ENCODE data around the gene THAP3.
A peak's percentile ranks its signal among the peaks of the same experiment; 100 is the strongest.
"Not testable (repeated sequence)": the region's sequence is repeated elsewhere in the genome, so short reads cannot be mapped to it uniquely, and the experiment has no call there.

The THAP3 gene

DNA sequence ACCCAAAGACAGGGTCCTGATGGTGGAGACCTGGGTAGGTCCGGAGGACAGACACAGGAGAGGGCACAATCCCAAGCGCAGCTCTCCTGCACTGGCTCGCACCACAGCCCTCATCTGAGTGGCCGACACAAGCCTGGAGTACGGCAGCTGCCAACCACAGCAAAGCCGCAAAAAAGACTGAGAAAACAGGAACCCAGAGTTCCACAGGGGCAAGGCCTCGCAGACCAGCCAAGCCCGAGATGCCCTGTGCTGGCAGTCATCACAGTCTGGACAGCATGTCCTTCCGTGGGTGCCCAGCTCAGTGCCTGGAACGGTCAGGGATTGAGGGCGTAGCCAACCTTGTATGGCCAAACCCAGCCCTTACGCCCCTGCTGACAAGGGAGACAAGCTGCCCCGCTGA, 33.4 kb upstream of the THAP3 start:
- no peak for DNase-seq (ENCODE audit: low read depth)

DNA sequence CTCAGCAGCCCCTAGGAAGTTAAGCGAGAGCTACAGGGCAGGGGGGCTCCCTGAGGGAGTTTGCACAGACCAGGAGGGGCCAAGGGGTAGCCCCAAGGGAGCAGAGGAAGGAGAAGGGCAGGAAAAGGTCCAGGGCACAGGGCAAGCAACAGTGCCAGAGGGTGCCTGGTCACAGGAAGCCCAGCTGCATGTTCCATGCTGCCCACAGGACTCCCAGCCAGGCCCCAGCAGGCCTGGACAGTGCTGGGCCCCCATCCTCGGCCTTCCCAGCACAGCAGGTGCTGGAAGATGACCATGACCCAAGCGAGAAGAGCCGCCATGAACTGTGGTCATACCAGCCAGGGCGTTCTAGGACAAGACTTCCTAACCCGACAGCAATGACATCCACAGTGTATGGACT, 33.0 kb upstream of the THAP3 start:
- DNase-seq (ENCODE audit: low read depth): no peak

DNA sequence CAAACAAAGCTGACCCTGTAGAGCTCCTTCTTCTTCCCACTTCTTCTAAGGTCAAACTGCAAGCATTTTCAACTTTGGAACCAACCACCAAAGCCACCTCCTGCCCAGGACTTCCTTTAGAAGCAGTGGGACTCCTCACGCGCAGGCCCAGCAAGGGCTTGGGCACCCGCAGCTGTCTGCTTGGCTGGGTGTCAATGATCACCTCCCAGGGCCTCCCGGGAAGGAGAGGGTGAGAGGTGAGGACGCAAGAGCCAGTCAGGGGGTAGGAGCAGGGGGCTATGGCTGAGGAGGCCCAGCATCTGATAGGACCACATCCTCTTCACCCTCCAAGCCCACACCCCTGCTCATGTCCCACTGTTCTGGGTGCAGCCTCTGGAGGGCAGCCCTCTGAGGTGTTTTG, 32.2 kb upstream of the THAP3 start:
- no peak for DNase-seq (ENCODE audit: low read depth)

DNA sequence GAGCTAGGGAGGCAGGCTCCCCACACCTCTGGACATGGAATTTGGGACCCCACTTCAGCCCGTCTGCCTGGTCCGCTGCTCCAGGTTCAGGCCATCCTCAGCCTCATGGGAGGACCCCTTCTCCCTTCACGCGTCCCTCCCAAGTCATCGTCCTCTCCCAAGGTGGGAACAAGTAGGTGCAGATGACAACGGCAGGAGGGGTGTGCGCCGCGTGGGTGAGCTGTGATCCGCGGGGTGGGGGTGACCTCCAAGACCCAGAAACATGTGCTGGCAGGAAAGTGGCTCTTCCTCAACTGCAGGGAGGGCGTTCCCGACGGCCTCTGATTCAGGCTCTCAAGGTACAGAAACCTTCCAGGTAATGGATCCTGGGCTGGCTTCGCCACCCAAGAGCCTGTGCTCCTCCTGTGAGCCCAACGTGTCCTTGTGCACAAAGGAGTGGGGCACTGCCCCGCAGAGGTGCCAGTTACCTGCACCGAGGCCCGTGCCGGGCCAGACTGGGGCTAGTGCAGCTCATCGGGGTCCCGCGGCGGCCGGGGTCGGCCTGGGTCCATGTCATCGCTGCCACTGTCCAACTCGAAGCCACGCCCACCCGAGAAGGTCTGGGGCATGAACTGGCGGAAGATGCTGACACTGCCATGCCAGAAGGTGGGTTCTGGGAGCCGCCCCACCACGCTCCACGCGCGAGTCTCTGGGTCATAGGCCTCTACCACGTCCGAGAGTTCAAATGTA, 31.6 kb upstream of the THAP3 start:
- DNase-seq (ENCODE audit: low read depth): no peak

DNA sequence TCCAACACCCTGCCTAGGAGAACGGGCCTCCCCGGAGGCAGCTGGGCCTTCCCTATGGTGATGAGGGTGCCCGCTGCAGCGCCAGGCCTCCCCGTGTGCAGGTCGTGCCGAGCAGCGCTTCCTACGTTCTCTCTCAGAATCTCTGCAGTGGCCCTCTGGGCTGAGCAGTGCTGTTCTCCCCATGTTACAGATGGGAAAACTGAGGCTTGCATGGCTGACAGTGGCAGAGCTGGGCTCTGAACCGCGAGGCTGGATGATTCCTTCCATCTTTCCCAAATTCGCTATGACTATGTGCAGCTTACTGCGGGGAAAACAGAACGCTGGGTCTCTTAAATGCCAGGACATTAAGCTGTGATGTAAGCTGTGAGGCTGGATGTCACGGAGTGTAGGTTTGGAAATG, 30.9 kb upstream of the THAP3 start:
- no peak for DNase-seq (ENCODE audit: low read depth)

DNA sequence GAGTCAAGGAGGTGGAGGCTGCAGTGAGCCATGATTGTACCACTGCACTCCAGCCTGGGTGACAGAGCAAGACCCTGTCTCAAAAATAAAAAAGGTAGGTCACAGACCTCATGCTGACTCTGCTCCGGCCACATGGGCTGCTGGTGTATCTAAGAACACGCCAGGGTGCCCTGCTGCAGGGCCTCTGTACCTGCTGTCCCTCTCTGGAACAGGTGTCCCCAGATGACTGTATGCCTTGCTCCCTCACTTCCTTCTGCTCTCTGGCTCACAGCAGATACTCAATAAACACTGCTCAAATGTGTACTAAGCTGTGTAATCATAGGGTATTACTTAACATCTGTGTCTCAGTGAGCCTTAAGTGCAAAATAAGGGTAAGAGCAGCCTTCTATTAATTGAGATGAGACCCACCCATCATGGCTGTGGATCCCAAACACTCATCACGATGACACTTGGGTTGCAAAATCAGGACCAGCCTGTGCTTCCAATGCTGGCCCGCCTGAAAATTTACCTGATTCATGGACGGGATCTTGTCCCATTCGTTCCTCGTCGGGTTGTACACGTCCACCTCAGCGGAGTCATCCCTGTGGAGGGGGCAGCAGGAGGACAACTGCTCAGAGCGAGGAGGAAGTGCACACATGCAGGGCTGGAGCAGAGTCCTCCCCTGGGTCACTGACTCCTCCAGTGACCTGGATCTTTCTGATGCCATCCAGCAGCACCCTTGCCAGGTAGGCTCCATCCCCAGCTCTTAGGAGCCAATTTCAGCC, 29.5 kb upstream of the THAP3 start:
- DNase-seq (ENCODE audit: low read depth): no peak

DNA sequence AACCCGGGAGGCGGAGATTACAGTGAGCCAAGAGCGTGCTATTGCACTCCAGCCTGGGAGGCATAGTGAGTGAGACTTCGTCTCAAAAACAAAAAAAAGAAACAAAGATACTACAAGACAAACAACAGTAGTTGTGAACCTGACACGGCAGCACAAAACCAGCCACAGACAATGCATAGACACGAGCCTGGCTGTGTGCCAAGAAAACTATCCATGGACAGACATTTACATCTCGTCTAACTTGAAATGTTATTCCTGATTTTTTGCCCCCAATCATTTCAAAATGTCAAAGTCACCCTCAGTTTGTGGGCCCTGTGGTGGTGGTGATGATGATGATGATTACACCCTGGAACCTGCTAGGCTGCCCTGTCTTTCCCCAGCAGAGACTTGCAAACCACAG, 28.3 kb upstream of the THAP3 start:
- no peak for DNase-seq (ENCODE audit: low read depth)

DNA sequence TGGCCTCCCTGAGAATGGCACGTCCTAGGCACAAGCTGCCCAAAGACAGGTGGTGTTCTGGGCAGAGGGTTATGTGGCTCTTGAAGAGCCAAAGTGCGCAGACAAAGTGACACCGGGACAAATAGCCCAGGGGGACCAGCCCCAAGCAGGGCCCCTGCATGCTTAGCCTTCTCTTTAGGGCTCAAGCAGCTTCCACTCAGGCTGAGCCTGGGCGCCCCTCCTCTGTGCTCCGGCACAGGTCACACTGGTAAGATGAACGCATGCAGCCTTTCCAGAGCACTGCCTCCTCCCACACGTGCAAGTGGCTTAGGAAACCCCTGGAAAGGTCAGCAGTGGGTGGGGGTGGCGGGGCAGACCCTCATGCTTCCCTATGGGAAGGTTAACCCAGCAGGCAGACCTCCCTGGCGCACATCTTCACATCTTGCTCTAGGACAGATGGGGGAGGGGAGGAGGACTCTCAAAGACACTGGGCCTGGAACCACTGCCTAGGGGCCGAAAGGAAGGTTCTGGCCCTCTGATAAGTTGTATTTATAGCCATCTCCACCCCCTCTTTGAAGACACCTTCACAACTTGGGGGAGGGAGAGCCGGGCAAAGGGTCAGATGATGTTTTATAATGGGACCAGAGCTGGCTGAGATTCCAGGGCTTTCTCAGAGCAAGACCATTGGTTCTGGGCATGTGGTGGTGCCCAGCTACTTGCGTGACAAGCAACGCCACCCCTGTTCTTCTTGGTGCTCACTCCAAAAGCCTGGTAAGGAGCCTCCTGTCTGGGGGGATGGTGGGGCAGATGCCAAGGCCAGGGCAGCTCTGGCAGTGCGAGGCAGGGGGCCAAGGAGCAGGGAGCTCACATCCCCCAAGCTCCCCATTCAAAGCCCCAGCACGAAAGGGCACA, 27.5 kb upstream of the THAP3 start:
- no peak for DNase-seq (ENCODE audit: low read depth)

DNA sequence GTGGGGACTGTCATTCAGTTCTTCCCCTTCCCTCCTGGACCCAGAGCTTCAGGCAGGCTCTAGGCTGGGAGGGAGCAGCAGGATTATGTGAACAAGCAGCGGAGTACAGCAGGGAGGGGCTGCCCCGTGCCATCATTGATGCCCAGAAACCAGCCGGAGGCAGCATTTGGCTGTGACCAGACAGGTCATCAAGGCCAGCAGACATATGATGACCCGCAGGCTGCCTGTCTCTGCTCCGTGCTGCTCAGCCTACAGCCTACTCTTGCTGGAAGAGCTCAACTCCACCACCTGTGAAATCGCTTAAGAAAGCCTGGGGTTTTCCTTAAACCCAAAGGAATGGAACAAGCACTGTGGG, 26.9 kb upstream of the THAP3 start:
- DNase-seq (ENCODE audit: low read depth): no peak

DNA sequence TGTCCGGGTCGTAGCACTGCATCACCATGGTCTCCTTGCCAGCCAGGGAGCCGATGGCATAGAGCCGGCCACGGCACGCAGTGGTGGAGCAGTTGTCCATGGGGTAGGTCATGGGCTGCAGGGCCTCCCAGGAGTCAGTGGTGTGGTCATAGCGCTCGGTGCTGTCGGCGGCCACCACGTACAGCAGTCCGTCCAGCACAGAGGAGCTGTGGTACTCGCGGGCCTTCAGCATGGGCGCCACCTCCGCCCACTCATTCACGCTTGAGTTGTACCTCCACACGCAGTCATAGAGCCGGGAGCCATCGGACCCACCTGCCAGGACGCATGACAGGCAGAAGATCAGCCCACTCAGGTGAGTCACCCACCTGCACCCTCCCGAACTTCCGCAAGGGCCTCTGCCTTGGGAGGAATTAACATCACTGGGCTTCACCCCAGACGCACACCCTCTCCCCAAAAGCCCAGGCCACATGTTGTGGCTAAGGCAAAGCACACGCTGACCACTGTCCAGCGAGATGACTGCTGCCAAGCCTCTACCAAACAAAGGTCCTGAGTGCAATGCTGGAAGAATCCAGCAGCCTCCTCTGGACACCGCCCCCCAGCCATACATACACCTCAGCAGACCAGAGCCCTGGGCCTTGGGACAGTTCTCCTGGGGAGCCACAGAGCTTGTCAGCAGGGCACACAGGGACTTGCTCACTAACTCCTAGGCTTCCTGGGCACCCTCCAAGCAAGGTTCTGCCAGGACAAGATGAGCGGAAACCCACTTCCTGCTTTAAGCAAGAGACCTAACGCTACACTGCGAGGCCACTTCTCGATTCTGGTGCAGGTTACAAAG, 25.3 kb upstream of the THAP3 start:
- no peak for DNase-seq (ENCODE audit: low read depth)

DNA sequence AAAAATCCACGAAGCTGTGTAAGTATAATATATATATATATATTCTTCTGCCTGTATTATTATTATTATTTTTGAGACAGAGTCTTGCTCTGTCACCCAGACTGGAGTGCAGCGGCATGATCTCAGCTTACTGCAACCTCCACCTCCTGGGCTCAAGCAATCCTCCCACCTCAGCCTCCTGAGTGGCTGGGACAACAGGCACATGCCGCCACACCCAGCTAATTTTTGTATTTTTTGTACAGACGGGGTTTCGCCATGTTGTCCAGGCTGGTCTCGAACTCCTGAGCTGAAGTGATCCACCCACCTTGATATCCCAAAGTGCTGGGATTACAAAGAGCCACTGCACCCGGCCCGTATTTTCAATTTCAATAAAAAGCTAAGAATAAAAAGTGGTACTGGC, 24.7 kb upstream of the THAP3 start:
- not testable (repeated sequence) for DNase-seq (ENCODE audit: low read depth)

DNA sequence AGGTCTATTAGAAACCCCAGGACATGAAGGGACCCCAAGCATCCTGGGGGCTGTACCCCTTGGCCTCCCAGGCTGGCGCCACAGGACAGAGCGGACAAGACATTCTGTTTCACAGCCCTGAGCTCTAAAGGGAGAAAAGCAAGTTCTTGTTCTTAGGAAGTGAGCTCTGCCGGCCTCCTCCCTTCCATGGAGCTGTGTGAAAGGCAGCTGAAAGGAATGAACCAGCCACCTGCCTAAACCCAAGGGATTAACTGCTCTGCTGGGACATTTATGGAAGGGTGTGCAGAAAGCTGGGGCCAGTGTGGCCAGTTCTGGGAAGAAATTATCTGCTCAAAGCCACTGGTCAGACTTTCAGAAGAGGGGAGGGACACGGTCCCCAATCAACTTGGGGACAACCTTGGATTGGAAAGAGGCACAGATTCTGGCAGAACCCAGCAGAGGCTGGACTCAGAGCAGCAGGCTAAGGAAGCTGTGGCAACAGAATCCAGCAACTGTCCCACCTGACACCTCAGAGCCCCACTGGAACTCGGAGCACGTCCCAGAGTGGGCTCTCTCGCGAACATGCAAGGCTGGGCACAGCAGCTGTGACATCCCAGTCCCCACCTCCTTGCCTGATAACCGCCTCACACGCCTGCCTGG, 24.1 kb upstream of the THAP3 start:
- DNase-seq (ENCODE audit: low read depth): no peak

DNA sequence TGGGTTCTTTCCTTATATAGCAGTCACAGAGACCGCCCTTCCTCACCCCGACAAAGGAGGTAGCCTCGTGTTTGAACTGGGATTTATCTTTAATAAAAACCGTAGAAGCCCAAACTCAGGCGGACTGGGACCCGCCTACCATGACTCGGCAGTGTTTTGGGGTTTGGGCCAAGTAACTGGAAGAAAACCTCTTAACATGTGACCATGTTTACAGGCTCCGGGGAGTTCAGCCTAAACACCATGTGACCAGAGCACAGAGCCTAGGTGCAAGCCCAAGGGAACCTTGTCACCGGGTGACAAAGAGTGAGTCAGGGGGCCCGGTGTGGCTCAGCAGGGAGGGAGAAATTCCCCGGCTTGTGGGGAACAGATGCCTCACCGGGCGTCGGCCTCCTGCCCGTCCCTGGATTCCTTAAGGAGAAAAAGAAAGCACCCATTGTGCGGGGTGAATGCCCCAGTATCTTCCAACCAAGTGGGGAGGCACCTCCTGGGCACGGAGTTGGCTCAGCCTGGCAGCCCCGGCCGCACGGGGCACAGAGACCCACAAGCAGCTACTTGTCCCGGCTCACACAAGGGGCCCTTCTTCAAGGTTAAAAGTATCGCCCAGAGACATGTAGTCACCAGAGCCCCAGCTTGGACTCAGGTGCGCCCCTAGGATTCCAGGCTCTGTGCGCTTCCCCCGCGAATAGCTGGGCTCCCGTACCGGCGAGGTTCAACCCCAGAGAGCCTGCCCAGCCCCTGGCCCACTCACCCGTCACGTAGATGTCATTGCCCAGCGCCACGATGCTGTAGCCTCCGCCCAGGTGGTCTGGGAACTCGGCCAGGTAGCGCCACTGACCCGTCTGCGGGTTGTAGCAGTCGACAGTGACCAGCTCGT, 23.4 kb upstream of the THAP3 start:
- DNase-seq (ENCODE audit: low read depth): peak; percentile 91

DNA sequence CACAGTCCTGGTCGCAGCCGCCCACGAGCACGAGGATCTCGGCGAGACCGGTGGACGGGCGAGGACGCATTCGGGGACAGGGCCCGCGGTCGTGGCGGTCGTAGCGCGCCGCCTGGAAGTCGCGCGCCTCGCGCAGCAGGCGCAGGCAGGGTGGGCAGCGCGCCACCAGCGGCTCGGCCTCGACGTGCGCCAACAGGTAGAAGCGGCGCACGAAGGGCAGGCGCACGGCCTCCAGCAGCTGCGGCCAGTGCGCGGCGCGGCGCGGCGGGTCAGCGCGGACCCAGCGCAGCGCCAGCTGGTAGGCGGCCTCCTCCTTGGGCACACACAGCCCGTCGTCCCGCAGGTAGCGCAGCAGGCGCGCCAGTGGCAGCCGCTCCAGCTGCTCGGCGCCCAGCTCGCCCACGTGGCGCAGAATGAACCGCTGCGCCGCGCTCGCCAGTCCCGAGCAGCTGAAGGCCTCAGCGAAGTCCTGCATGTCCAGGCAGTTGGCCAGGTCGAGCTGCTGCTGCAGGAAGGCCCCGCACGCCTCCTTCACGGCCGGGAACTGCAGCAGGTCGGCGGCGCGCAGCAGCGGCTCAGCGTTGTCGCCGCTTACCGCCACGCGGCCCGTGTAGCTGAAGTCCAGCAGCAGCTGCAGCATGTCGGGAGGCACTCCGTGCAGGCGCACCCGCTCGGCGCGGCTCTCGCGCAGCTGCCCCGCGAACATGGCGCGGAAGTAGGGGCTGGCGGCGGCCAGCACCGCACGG, 22.6 kb upstream of the THAP3 start:
- no peak for DNase-seq (ENCODE audit: low read depth)

DNA sequence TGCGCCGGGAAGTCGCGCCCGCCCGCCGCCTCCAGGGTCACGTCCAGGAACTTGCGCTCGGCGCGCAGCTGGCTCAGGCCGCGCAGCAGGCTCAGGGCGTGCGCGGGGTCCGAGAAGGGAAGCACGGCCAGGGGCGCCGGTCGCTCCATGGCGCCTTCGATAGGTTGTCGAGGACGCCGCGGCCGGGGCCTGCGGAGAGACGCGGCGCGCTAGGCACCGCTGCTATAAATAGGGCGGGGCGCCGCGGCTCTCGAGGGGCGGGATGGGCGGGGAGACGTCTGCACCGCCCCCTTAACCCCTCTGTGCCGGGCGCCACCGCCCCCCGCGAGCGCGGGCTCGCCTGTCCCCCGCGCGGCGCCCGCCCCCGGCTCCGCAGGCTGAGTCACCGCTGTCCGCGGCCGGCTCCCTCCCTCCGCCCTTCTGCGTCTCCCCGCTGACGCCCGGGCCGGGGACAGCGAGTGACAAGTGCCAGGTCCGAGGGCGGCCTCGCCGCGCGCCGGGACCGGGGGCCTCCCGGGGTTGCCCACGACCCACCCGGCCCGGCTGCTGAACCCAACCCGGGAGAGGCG, 21.9 kb upstream of the THAP3 start, which contains the start of gene KLHL21:
KLHL21 (minus strand) TSS at position 201 of the 569 bp plus-strand sequence; CDS start at position 149, 52 bp downstream.
- peak; percentile 75 for DNase-seq (ENCODE audit: low read depth)

DNA sequence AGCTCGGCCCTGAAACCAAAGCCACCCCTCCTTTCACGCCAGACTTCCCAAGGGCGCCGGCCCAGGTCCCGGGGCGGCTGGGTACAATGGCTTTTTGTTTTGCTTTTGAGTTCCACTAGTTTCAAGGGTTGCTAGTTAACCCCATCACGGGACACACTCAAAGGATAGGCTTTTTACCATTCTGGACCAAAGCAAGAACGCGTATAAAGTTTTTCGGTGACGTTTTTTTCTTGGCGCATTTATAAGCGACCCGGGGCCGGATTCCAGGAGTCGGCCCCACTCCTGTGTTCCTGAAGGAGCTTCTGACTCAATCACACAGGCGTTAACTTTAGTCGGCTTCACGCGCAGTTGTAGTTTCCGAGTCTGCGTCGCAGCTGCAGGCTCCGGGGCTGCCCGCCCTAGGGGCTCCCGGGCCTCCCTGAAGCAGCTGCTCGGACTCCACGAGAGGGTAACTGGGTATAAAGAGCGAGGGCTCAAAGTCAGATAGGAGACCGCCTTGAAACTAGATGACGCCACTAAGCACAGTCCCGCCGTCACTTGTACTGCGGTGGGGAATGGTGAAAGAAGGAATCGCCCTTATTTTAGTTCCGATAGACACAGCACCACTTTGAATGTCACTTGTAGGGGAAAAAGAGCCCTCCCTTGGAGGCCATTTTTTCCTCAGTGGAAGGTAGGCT, 21.3 kb upstream of the THAP3 start:
- peak; percentile 69 for DNase-seq (ENCODE audit: low read depth)

DNA sequence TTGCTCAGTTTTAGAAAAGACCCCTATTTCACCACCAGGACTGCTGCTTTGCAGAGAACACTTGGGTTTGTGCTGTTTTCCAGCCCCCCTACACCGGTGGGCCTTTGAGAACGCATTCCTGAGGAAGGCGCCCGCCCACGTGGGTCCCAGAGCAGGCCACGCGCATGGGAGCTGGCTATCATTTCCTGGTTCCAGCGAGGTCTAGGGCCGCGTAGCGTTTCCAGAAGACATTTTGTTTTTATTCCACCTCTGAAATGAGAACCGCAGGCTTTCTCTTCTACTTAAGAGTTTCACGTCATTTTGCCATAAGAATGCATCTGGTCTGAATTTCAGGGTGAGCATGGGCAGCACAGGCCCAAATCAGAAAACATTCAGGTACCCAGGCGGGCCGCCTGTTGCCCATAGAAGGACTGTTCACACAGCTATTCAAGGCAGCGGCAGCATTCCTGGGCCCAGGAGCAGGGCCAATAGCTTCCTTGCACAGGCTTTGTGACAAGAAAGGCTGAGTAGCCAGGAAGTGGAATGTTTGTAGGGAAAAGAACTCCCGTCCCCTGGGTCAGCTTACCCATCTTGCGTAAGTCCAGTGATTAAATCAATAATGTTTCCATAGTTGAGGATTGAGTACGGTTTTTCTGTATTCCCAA, 20.6 kb upstream of the THAP3 start:
- DNase-seq (ENCODE audit: low read depth): peak; percentile 66
